Activated T-helper 2 cell treated with anti-CD3 and anti-CD28 coated beads, Interferon-gamma antibody, Interleukin-2, Interleukin-4, amounts not matched to agents 10 μg/mL and 5 μg/mL and 100 μg/mL, durations not matched to agents 14 hours and 24 hours and 36 hours (primary cell): ENCODE measurements around the gene ETV6. TPM values are rescaled to one million over a fixed set of nuclear protein-coding genes. Genes with fewer than 3 reads are reported as not detected.
"Not testable (repeated sequence)": the region's sequence is repeated elsewhere in the genome, so short reads cannot be mapped to it uniquely, and the experiment has no call there.

ENCODE experiments used
- DNase-seq: peaks from one replicate; pipeline ENCODE4 v3.0.0; 2021; ENCODE audit warnings: low spot score
- H3K27ac Mint-ChIP-seq: one replicate; pipeline ENCODE4 v1.8.0; 2021; ENCODE audit warnings: mixed read lengths
- H3K27me3 Mint-ChIP-seq: one replicate; pipeline ENCODE4 v1.8.0; 2021; ENCODE audit warnings: low read depth, mixed read lengths
- H3K36me3 Mint-ChIP-seq: one replicate; pipeline ENCODE4 v1.8.0; 2021; ENCODE audit warnings: low read depth, mixed read lengths
- H3K4me1 Mint-ChIP-seq: one replicate; pipeline ENCODE4 v1.8.0; 2021; ENCODE audit warnings: low read depth, mixed read lengths
- H3K4me3 Mint-ChIP-seq: one replicate; pipeline ENCODE4 v1.8.0; 2021; ENCODE audit warnings: low read depth, mild to moderate bottlenecking, moderate library complexity, mixed read lengths
- H3K9me3 Mint-ChIP-seq: one replicate; pipeline ENCODE4 v1.8.0; 2021; ENCODE audit warnings: mixed read lengths
- intact Hi-C: fragments of 100-400 bp; cut with micrococcal nuclease; formaldehyde crosslinking; loops from one replicate; pipeline ENCODE4 v1.15.1; 2023
- total RNA-seq: library from RNA; stranded (reverse); gene quantifications from 2 replicates; pipeline ENCODE4 v1.2.3, GENCODE V29; 2022

ETV6 gene
- total RNA-seq, 1 donor from 2014 or later = 69.4 TPM

DNA sequence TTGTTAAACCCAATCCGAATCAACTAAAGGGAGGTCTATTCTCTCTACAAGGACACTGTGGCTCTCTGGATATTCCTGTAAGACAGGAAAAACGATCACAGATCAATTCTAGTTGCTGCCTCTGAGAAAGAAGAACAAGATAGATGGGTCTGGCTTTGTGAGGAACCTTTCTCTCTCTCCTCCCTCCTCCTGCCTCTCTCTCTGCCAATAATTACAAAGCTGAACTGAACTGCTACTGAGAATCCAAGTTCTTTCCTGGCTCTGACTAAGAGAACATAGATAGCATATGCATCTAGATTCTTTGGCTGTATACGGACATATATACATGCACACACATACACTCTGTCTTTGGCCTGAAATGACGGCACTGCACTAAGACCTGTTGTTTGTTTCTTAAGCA lies 27.6 kb downstream of the ETV6 start:
- H3K36me3 Mint-ChIP-seq = peaks cover 21% of the 10 kb centered on the region
- intact Hi-C loops = no loop called here
- H3K4me1 Mint-ChIP-seq = peaks cover 4% of the 10 kb centered on the region
- H3K27ac Mint-ChIP-seq = no peak overlapping the region
- H3K9me3 Mint-ChIP-seq = peaks cover 5% of the 10 kb centered on the region
- no peak for DNase-seq
- no peaks in the 10 kb centered on the region for H3K27me3 Mint-ChIP-seq
- no peak overlapping the region for H3K4me3 Mint-ChIP-seq

DNA sequence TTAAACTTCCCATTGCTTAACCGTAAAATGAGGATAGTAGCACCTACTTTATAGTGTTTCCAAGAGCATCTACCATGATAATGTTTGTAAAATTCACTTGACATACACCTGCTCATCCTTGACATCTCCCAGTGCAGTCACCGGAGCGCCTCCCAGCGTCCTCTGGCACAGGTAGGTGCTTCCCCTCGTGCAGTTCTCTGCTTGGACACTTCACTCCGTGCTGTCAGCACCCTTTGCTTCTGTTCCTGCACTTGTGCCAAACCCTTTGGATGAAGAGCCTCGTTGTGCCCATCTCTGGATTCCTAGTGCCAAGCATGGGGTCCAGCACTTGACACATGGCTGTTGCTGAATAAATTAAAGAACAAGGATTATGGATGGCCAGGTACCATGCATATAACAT lies 28.3 kb downstream of the ETV6 start:
- no peak for DNase-seq
- H3K9me3 Mint-ChIP-seq = peaks cover 10% of the 10 kb centered on the region
- H3K4me3 Mint-ChIP-seq = no peak overlapping the region
- intact Hi-C loops = no loop called here
- peaks cover 26% of the 10 kb centered on the region for H3K36me3 Mint-ChIP-seq
- peaks cover 4% of the 10 kb centered on the region for H3K4me1 Mint-ChIP-seq
- H3K27ac Mint-ChIP-seq = no peak overlapping the region
- H3K27me3 Mint-ChIP-seq = no peaks in the 10 kb centered on the region

DNA sequence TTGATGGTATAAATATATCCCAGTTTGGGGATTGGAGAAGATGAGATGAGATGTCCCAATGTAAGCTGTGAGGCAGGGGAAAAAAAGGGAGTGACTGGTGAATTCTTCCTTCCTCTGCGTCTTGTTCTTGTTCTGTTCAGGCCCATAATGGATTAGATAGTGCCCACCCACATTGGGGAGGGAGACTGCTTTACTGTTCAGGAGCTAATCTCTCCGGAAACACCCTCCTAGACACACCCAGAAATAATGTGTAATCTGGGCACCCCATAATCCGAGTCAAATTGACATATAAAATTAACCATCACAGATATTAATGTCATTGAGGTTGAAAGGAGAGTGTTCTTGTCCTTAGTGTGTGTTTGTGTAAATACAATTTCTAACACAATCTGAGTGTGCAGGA lies 29.3 kb downstream of the ETV6 start:
- no peak for DNase-seq
- Mint-ChIP-seq H3K36me3 (peaks cover 30% of the 10 kb centered on the region), H3K27me3 (no peaks in the 10 kb centered on the region), H3K4me3 (no peak overlapping the region), H3K4me1 (no peaks in the 10 kb centered on the region), H3K27ac (no peak overlapping the region), H3K9me3 (peaks cover 10% of the 10 kb centered on the region)
- intact Hi-C loops = no loop called here

DNA sequence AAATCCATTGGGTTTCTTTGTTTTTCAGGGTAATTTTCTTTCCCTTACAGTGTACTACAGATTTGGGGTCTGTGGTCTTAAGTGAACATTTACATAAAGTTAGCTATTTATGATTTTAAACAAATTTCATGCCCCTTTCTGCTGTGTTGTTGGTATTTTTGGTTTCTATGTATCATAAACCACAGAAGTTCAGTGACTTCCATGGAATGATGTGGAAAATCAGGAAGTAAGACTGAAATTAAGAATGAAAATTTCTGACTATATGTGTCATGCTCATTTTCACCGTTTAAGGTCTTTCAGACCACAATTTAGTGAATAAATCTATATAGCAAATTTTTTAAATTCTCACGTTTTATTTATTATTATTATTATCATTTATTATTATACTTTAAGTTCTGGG lies 31.7 kb downstream of the ETV6 start:
- intact Hi-C loops = no loop called here
- no peak for DNase-seq
- H3K36me3 Mint-ChIP-seq = peaks cover 33% of the 10 kb centered on the region
- H3K27ac Mint-ChIP-seq = no peak overlapping the region
- H3K4me3 Mint-ChIP-seq = no peak overlapping the region
- peaks cover 9% of the 10 kb centered on the region for H3K4me1 Mint-ChIP-seq
- H3K9me3 Mint-ChIP-seq = peaks cover 10% of the 10 kb centered on the region
- H3K27me3 Mint-ChIP-seq = no peaks in the 10 kb centered on the region

DNA sequence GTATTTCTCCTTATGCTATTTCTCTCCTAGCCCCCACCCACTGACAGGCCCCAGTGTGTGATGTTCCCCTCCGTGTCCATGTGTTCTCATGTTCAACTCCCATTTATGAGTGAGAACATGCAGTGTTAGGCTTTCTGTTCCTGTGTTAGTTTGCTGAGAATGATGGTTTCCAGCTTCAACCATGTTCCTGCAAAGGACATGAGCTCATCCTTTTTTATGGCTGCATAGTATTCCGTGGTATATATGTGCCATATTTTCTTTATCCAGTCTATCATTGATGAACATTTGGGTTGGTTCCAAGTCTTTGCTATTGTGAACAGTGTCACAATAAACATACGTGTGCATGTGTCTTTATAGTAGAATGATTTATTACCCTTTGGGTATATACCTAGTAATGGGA lies 32.2 kb downstream of the ETV6 start:
- H3K27ac Mint-ChIP-seq, DNase-seq, H3K4me3 Mint-ChIP-seq, intact Hi-C loops, H3K4me1 Mint-ChIP-seq, H3K27me3 Mint-ChIP-seq: not testable (repeated sequence)
- peaks cover 10% of the 10 kb centered on the region for H3K9me3 Mint-ChIP-seq
- H3K36me3 Mint-ChIP-seq = peaks cover 30% of the 10 kb centered on the region

DNA sequence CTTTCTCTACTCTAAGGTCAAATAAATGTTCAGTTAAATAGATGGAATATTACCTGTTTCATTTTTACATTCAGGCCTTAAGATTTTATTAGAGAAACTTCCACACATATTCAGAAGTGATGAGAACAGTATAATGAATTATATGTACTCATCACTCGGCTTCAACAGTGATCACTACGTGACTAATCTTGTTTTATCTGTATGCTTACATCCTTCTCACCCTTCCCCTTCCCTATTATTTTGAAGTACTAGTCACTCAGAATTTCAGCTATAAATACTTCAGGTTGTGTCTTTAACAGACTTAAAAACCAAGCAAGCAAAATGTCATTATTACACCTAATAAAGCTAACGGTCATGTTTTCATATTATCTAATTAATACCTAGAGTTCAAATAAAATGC lies 34.9 kb downstream of the ETV6 start:
- Mint-ChIP-seq H3K36me3 (peaks cover 19% of the 10 kb centered on the region), H3K9me3 (peaks cover 10% of the 10 kb centered on the region), H3K27me3 (no peaks in the 10 kb centered on the region), H3K27ac (no peak overlapping the region), H3K4me1 (peaks cover 15% of the 10 kb centered on the region), H3K4me3 (no peak overlapping the region)
- intact Hi-C loops = no loop called here
- no peak for DNase-seq

- Mint-ChIP-seq H3K36me3 (peaks cover 19% of the 10 kb centered on the region), H3K27ac (no peak overlapping the region), H3K27me3 (no peaks in the 10 kb centered on the region), H3K9me3 (peaks cover 10% of the 10 kb centered on the region), H3K4me3 (no peak overlapping the region), H3K4me1 (peaks cover 15% of the 10 kb centered on the region)
- intact Hi-C loops = no loop called here
- no peak for DNase-seq
Measured at GRCh38 chr12:11684811-11685210, 35.3 kb downstream of the ETV6 start.

- intact Hi-C loops = no loop called here
- Mint-ChIP-seq H3K27me3 (no peaks in the 10 kb centered on the region), H3K36me3 (peaks cover 19% of the 10 kb centered on the region), H3K4me1 (peaks cover 15% of the 10 kb centered on the region), H3K27ac (no peak overlapping the region), H3K4me3 (no peak overlapping the region), H3K9me3 (peaks cover 10% of the 10 kb centered on the region)
- no peak for DNase-seq
Measured at GRCh38 chr12:11685316-11685715, 35.8 kb downstream of the ETV6 start.

GRCh38 chr12:11685716-11686115 lies 36.2 kb downstream of the ETV6 start:
- Mint-ChIP-seq H3K9me3 (peaks cover 10% of the 10 kb centered on the region), H3K27me3 (no peaks in the 10 kb centered on the region), H3K36me3 (peaks cover 19% of the 10 kb centered on the region), H3K27ac (no peak overlapping the region), H3K4me1 (peaks cover 15% of the 10 kb centered on the region), H3K4me3 (no peak overlapping the region)
- no peak for DNase-seq
- intact Hi-C loops = no loop called here

- no peak overlapping the region for H3K27ac Mint-ChIP-seq
- intact Hi-C loops = no loop called here
- peaks cover 10% of the 10 kb centered on the region for H3K9me3 Mint-ChIP-seq
- no peak for DNase-seq
- H3K27me3 Mint-ChIP-seq = no peaks in the 10 kb centered on the region
- H3K4me1 Mint-ChIP-seq = peaks cover 15% of the 10 kb centered on the region
- H3K4me3 Mint-ChIP-seq = no peak overlapping the region
- H3K36me3 Mint-ChIP-seq = peaks cover 19% of the 10 kb centered on the region
Measured at GRCh38 chr12:11686120-11686519, 36.6 kb downstream of the ETV6 start.

GRCh38 chr12:11687528-11687927 lies 38.1 kb downstream of the ETV6 start:
- intact Hi-C loops = no loop called here
- no peak overlapping the region for H3K27ac Mint-ChIP-seq
- H3K27me3 Mint-ChIP-seq = no peaks in the 10 kb centered on the region
- peaks cover under 1% of the 10 kb centered on the region for H3K9me3 Mint-ChIP-seq
- peaks cover 15% of the 10 kb centered on the region for H3K4me1 Mint-ChIP-seq
- peaks cover 9% of the 10 kb centered on the region for H3K36me3 Mint-ChIP-seq
- H3K4me3 Mint-ChIP-seq = no peak overlapping the region
- DNase-seq = no peak

DNA sequence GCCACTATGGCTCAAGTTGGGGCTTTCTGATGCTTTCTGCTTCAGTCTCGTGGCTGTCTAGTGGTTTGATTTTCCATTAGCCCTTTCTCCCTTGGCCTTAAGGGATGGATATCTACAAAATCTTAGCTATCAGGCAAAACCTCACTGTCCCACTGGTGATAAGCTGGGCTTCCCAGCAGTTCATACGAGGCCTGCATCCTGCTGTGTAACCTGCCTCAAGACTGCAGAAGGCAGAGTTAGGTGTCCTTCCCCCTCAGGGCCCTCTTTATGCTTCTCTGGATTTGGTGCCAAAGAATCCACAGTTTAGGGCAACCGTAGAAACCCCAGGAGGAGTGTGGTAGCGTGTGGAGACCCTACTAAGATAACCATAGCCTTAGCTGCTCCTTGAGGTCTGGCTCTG lies 38.9 kb downstream of the ETV6 start:
- Mint-ChIP-seq H3K27ac (no peak overlapping the region), H3K27me3 (no peaks in the 10 kb centered on the region), H3K36me3 (peaks cover 4% of the 10 kb centered on the region), H3K4me3 (no peak overlapping the region), H3K9me3 (no peaks in the 10 kb centered on the region), H3K4me1 (peaks cover 15% of the 10 kb centered on the region)
- intact Hi-C loops = no loop called here
- no peak for DNase-seq

DNA sequence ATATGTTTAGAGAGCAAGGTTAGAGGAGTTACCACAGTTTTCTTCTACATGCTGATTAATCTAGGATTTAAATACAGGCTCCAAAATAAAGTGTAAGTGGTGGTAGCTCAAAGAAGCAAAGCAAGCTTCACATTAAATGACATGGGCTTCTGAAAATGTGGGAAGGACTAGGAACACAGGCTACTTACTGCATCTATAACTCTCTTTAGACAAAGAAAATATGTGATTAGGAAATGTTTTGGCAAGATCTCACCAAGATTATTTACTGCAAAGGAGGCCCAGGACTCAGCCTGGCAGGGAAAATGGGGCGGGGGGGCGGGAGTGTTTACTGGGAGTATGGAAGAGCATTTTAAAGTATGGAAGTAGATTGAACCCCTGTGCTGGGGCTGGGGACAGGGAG lies 39.4 kb downstream of the ETV6 start:
- H3K4me3 Mint-ChIP-seq = no peak overlapping the region
- H3K4me1 Mint-ChIP-seq = peaks cover 15% of the 10 kb centered on the region
- H3K36me3 Mint-ChIP-seq = peaks cover 4% of the 10 kb centered on the region
- no peaks in the 10 kb centered on the region for H3K9me3 Mint-ChIP-seq
- H3K27me3 Mint-ChIP-seq = no peaks in the 10 kb centered on the region
- no peak overlapping the region for H3K27ac Mint-ChIP-seq
- no peak for DNase-seq
- intact Hi-C loops = no loop called here

GRCh38 chr12:11689591-11690186 lies 40.2 kb downstream of the ETV6 start:
- Mint-ChIP-seq H3K36me3 (peaks cover 6% of the 10 kb centered on the region), H3K9me3 (no peaks in the 10 kb centered on the region), H3K4me1 (peaks cover 14% of the 10 kb centered on the region), H3K27me3 (no peaks in the 10 kb centered on the region), H3K4me3 (no peak overlapping the region), H3K27ac (no peak overlapping the region)
- no peak for DNase-seq
- intact Hi-C loops = no loop called here
